SKM-1 (cell line): ENCODE results near the gene ACTMAP.
"Not testable (repeated sequence)": the region's sequence is repeated elsewhere in the genome, so short reads cannot be mapped to it uniquely, and the experiment has no call there.

Experiments
- DNase-seq: peaks from one replicate; lab custom pipeline; 2025; ENCODE audit not compliant: unreplicated experiment; lab: John Stamatoyannopoulos, UW

The ACTMAP gene, protein sequence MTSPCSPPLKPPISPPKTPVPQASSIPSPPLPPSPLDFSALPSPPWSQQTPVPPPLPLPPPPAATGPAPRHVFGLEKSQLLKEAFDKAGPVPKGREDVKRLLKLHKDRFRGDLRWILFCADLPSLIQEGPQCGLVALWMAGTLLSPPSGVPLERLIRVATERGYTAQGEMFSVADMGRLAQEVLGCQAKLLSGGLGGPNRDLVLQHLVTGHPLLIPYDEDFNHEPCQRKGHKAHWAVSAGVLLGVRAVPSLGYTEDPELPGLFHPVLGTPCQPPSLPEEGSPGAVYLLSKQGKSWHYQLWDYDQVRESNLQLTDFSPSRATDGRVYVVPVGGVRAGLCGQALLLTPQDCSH

DNA sequence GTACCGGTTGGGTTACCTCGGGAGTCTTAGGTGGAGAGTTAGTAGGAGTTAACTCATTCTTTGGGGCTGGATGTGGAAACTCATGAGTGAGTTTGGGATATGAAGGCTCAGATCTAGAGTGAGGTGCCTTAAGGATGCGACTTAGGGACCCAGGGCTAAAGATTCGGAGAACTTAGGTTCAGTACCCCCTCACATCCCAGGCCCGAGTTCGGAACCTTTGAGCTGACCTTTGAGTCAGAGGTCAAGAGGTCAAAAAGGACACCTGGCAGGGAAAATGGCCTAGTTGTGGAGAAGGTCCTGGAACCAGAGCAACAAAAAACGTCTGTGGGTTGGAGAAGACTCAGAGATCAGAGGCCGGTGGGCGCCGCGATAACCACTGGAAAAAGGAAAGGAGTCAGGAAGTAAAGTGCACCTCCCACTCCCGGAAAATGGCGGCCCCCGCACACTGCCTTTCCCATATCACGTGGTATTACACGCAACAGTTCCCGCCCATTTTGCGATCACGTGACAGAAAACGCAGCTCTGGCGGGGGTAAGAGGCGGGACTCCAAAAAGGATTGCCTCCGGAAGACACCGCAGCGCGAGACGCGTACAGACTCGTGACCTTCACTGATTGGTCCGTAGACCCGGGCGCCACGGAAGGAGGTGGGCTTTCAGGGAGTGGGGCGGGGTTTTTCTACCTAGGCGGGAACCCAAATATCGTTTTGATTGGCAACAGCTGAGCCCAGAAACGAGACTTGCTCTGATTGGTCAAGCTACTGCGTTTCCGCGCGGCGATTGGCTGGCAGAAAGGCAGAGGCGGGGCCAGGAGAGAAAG lies at the start of gene ACTMAP:
Gene ACTMAP (minus strand): TSS at position 420 of the 816 bp plus-strand sequence. CDS start 674 bp downstream, outside the sequence.
- peak; percentile 99 for DNase-seq

DNA sequence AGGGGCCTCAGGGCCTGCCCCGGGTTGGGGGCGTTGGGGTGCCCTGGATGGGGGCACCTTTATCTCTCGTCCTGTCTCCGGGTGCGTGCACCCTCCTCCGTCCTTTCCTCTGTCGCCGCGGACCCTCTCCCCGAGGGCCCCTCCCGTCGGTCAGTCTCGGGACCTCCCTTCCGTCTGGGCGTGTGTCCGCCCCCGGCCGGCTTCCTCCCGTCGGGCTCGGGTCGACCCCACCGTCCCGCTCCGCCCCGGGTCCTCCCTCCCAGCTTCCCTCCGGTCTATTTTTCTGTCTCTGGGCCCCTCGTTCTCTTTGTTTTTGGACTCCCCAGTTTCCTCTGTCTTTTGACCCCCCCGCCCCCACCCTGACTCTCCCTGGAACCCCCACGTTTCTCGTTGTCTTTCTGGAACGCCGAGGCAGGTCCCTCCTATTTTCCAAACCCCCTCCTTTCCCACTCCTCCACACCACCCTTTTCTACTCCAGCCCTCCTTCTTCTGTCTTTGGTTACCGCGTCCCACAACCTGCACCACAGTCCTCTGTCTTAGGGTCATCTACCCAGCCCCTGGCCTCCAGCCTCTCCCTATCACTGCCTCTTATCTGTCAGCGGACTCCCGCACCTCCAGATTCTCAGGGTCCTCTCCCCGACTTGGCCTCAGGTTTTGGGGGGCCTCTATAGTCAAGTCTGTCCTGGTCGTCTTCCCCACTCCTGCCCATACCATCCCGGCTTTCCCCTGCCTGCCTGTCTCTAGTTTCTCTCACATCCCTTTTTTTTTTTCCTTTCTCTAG lies 49.5 kb upstream of the ACTMAP start:
- no peak for DNase-seq

DNA sequence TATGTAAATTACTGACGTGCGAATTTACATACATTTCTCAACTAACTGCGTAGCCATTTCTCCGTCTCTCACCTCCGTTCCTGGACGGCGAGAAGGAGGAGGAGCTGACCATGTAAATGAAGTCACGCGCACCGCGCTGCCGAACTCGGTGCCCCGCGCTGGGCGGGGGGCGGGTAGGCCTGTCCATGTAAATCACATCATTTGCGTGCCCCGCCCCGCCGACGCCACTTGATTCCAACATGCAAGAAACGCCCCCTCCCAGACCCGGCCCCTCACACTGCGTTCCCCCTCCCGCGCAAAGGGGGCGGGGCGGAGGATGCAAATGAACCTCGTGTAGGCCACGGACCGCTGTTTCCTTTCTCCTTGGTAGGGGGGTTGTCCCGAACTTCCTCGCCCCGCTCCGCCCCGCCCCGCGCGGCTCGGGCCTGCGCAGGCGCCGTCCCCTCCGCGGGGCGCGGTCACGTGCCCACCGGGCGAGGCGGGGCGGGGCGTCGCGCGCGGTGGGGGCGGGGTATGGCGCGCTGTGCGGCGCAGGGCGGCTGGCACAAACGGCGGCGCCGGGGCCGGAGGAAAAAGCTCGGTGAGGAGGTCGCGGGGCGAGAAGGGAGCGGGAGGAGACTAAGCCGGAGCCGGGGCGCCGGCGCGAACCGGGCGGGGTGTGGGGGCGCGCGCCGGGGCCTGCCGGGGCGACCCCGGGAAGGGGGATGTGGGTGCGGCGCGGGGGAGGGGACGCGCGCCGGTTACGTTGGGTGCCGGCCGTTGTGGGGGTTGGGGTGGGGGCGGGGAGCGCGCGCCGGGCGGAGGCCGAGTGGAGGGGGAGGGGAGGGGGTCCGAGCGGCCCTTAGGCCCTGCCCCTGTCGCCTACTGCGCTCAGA lies 48.6 kb upstream of the ACTMAP start, which contains the start of gene EGLN2:
Gene EGLN2 (plus strand): TSS at position 509 of the 875 bp plus-strand sequence. CDS start 1,382 bp downstream, outside the sequence.
- peak; percentile 97 for DNase-seq

DNA sequence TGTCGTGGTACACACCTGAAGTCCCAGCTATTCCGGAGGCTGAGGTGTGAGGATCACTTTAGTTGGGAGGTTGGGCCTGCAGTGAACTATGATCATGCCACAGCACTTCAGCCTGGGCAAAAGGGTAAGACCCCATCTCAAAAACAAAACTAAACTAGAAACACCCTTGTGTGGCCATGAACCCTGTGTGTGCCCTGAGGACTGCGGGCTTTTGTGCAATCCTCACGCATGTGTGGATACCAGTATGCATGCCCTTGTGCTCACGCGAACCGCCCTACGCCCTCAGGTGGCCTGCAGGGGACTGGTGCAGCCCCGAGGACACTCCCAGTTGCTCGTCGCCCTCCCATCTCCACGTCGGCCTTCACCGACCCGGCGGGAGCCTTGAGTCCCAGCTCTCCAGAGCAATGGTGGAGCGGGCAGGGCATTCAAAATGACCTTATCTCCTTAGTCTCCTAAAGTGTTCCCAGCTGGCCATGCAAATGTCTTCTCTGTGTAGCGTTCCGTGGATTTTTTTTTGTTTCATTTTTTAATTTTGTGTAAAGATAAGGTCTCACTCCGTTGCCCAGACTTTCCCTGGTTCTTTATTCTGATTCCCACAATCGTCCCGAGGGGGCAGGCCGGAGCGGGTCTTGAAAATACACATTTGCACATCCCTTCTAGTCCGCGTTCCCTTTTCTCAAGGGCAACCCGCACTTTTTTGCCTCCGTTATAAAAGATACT lies 47.8 kb upstream of the ACTMAP start:
- DNase-seq = peak; percentile 59

DNA sequence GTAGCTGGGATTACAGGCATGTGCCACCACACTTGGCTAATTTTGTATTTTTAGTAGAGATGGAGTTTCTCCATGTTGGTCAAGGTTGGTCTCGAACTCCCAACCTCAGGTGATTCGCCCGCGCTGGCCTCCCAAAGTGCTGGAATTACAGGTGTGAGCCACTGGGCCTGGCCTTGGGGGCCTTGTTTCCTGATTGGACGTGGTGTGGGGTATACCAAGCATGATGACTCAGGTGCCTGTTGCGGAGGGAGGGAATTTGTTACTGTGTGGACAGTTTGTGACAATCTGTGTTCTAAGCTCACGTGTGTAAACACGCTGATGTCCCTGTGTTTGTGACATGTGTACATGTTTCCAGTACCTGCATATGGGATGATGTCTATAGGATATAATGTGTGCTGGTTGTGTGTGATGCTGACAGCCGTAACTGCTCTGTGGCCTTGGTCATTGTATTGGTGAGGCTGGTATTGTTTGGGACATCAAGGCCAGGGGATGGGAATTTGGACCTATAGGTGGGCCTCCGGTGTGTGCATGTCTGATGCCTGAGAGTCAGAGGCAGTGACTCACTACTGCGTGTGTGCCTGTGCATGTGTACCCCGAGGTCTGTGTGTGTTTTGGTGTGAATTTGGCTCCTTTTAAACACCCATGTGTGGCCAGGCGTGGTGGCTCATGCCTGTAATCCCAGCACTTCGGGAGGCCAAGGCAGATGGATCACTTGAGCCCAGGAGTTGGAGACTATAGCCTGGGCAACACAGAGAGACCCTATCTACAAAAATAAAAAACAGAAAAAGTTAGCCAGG lies 47.1 kb upstream of the ACTMAP start:
- DNase-seq = no peak

DNA sequence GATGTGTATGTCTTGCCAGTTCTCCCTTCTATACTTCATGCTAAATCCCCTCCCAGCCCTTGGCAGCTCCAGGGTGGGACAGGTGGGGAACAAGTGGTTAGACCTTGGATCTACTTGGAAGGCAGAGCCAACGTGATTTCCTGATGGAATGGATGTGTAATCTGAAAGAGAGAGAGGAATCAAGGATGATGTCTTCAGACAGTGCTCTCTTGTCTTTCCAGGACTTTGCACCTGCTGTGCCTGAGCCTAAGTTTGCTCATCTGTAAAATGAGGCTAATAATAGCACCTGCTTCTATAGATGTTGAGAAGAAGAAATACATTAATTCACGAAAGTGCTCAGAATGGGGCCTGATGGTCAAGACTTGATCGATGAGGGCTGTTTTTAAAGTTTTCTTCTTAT lies 41.7 kb upstream of the ACTMAP start:
- DNase-seq = no peak

DNA sequence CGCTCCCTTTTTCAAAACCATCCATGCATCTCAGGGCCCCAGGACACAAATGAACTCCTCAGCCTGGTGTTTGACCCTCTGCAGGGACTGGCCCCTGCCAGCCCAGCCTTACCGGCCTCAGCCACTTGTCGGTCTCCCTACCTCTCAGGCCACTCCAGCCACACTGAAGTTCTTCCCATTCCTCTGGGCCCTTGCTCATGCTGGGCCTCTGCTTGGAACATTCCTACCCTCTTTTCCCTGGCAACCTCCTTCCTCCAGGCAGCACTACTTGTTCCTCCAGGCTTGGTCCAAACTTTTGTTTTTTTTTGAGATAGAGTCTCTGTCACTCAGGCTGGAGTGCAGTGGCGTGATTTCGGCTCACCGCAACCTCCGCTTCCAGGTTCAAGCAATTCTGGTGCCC lies 41.1 kb upstream of the ACTMAP start:
- no peak for DNase-seq

DNA sequence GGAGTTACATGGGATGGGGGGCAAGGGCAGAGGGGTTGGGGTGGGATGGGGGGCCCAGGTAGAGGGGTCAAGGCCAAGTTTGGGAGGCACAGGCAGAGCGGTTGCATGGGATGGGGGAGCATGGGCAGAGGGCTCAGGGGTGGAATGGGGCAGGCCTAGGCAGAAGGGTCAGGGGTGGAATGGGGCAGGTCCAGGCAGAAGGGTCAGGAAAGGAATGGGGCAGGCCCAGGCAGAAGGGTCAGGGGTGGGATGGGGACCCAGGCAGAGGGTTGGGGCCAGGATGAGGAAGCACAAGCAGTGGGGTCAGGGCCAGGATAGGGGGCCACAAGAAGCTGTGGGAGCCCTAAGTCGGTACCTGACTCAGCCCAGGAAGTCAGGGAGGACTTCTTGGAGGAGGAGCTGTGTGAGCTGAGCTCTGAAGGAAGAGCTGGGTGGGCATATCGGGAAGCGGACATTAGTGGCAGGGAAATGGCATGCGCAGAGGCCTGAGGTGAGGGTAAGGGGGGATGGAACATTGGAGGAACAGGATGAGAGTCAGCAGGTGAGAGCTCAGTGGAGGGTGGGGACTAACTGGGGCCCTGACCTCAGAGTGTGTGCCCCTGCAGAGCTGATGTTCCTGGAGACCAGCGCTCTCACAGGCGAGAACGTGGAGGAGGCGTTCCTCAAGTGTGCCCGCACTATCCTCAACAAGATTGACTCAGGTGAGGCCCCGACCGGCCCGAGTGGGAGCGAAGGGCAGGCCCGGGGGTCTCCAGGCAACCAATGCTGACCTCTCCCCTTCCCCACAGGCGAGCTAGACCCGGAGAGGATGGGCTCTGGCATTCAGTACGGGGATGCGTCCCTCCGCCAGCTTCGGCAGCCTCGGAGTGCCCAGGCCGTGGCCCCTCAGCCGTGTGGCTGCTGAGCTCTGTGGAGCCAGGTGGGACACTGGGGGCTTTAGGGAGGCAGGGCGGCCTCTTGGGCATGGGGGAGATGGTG lies 36.1 kb upstream of the ACTMAP start:
- no peak for DNase-seq

DNA sequence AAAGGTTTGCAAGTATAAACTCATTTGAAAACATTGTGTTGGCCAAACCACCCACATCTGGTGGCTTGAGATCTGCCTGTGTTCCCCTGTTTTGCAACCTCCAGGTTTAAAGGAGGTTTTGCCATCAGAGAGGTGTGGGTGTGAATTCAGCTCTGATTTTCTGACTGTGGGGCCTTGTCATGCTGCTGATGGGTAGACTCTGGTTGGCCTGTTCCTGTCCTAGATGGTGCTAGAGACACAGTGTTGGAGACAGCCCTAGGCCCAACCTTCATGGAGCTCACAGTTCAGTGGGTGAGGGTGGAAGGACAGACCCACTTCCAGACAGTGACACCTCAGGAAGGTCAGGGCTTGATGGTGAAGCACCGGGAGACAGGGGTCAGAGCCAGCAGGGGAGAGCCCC lies 35.2 kb upstream of the ACTMAP start:
- DNase-seq = no peak

DNA sequence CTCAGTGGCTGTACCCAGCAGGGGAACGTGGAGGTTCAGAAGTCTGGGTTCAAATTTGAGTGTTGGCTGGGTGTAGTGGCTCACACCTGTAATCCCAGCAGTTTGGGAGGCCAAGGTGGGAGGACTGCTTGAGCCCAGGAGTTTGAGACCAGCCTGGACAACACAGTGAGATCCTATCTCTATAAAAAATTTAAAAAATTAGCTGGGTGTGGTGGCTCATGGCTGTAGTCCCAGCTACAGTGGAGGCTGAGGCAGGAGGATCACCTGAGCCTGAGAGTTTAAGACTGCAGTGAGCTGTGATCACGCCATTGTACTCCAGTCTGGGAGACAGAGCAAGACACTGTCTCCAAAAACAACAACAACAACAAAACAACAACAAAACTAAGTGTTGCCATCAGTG lies 33.9 kb upstream of the ACTMAP start:
- not testable (repeated sequence) for DNase-seq

DNA sequence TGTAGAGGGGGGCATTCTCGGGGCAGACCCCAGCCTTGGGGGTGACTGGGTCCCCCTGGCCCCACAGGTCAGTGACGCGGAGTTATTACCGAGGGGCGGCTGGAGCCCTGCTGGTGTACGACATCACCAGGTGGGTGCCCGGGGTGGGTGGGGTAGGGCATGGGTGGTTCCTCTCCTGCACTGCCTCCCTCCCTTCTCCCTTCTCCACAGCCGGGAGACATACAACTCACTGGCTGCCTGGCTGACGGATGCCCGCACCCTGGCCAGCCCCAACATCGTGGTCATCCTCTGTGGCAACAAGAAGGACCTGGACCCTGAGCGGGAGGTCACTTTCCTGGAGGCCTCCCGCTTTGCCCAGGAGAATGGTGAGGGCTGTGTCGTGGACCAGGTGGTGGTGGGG lies 33.4 kb upstream of the ACTMAP start:
- DNase-seq = no peak

DNA sequence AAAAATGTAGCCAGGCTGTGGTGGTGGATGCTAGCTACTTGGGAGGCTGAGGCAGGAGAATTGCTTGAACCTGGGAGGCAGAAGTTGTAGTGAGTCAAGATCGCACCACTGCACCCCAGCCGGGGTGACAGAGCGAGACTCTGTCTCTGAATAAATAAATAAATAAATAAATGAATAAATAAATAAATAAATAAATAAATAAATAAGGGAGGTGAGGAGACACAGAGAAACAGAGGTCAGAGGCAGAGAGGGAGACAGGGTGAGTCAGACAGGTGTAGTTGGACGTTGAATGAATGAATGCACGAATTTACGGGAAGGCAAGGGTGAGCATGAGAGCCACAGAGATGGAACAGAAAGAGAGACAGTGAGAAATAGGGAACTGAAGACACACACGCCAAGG lies 30.9 kb upstream of the ACTMAP start:
- no peak for DNase-seq

DNA sequence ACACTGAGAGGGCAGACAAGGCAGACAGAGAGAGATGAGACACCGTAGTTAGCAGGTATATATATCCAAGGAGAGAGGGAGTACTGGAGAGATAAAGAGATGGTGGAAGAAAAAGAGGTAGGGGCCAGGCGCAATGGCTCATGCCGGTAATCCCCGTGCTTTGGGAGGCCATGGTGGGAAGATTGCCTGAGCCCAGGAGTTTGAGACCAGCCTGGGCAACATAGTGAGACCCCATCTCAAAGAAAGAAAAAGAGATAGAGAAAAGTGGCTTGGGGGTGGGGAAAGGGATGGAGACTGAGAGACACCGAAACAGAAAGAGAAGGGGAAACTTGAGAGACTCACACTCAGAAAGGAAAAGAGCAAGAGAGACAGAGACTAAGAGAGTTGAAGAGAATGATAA lies 30.3 kb upstream of the ACTMAP start:
- DNase-seq = no peak

DNA sequence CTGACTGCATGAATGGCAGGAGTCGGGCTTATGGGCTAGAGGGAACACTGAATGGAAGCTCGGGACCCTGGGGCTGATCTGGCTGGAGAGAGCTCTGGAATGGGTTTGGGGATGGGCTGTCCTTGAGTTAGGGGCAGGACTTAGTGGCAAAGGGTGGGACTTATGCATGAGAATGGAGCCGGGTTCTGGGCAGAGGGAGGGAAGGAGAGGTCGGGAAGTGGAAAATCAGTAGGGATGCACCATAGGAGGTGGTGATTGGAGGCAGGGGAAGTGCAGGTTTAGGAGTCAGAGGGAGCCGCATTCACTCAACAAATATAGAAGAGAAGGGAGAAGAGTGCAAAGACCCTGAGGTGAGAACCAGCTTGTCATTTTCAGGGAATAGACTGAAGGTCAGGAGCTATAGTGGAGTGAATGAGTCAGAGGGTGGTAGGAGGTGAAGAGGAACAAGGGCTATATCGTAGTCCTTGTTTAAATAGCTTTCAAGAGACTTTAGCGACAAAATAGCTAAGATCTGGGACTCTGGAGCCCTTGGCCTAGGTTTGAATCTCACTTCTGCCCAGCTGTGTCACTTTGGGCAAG lies 28.5 kb upstream of the ACTMAP start:
- DNase-seq = no peak

DNA sequence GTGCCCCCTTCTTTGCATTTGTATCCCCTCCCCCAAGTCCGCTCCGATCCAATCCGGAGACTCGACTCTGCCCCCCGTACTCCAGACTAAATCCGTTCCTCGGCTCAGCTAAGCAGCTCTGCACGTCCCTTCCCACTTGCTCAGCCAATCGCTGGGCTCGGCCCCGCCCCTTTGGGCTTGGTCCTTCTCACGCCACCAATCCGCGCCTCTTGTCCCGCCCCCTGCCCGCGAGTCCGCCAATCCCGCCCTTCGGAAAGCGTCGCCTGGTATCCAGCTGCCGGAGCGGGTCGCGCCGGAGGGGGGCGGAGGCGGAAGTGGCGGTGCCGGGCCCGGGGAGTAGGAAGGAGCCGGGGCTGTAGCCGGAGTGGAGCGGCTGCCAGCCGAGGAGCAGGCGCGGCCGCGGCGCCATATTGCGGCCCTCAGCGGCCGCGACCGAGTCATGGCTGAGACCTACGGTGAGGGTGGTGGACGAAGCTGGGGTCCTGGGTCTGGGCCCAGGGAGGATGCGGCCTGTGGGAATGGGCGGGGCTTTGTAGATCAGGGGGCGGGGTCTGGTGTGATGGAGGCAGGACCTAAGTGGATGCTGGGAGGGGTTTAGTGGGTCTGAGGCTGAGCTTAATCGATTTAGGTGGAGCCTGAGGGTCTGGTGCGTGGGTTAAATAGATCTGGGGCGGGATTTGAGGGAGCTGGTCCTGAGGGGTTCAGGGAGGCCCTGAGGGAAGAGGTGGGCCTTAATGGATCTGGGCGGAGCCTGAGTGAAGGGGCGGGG lies 27.8 kb upstream of the ACTMAP start, which contains the start of gene RAB4B:
Gene RAB4B (plus strand): TSS at position 311 of the 769 bp plus-strand sequence. CDS start 129 bp downstream, at position 440.
- peak; percentile 97 for DNase-seq

DNA sequence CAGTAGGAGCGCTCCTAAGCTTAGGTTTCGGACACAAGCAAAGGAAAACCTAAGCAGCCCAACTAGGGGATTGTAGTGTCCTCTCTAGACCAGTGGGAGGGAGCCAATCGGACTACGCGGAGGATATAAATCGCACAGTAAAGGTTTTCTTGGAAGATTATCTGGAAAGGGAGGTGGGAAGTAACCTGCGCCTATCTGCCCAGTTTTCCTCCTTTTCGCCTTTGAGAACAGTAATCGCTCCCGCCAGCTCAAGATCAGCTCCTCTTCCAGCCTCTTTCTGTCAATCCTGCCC lies 27.3 kb upstream of the ACTMAP start:
- DNase-seq = no peak
